22Rv1 (cell line): ENCODE results near the gene SH3BGRL2.
"Not testable (repeated sequence)": the region's sequence is repeated elsewhere in the genome, so short reads cannot be mapped to it uniquely, and the experiment has no call there.

ENCODE experiments used
- ZFX ChIP-seq: fragments of 450-650 bp; IDR thresholded peaks from 2 replicates; pipeline ENCODE4 v1.6.1; 2017; ENCODE audit warnings: antibody characterized with exemption, borderline replicate concordance
- TF ChIP-seq, protein P1 (sequence below): fragments of 450-650 bp; IDR thresholded peaks from 2 replicates; pipeline ENCODE4 v1.5.1; 2017; ENCODE audit warnings: mild to moderate bottlenecking

DNA sequence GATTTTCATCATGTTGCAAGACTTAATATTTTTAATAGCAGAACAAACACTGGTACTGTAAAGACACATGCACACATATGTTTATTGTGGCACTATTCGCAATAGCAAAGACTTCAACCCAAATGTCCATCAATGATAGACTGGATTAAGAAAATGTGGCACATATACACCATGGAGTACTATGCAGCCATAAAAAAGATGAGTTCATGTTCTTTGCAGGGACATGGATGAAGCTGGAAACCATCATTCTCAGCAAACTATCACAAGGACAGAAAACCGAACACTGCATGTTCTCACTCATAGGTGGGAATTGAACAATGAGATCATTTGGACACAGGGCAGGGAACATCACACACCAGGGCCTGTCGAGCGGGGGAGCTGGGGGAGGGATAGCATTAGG lies 51.6 kb downstream of the SH3BGRL2 start:
- TF ChIP-seq, protein P1, sequence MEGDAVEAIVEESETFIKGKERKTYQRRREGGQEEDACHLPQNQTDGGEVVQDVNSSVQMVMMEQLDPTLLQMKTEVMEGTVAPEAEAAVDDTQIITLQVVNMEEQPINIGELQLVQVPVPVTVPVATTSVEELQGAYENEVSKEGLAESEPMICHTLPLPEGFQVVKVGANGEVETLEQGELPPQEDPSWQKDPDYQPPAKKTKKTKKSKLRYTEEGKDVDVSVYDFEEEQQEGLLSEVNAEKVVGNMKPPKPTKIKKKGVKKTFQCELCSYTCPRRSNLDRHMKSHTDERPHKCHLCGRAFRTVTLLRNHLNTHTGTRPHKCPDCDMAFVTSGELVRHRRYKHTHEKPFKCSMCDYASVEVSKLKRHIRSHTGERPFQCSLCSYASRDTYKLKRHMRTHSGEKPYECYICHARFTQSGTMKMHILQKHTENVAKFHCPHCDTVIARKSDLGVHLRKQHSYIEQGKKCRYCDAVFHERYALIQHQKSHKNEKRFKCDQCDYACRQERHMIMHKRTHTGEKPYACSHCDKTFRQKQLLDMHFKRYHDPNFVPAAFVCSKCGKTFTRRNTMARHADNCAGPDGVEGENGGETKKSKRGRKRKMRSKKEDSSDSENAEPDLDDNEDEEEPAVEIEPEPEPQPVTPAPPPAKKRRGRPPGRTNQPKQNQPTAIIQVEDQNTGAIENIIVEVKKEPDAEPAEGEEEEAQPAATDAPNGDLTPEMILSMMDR: not testable (repeated sequence)
- not testable (repeated sequence) for TF ChIP-seq ZFX
